T-helper 22 cell (primary cell): ENCODE measurements around the gene CD82.
A peak's percentile ranks its signal among the peaks of the same experiment; 100 is the strongest.

Experiments used
- DNase-seq: peaks from one replicate; pipeline ENCODE4 v3.0.0-alpha.2; 2020; ENCODE audit warnings: low read depth

The CD82 gene

GRCh38 chr11:44577231-44577830, 11.9 kb downstream of the CD82 start:
- no peak for DNase-seq

GRCh38 chr11:44578279-44578678, 12.8 kb downstream of the CD82 start:
- no peak for DNase-seq

- no peak for DNase-seq
Observed at GRCh38 chr11:44579302-44579761, 13.9 kb downstream of the CD82 start.

DNA sequence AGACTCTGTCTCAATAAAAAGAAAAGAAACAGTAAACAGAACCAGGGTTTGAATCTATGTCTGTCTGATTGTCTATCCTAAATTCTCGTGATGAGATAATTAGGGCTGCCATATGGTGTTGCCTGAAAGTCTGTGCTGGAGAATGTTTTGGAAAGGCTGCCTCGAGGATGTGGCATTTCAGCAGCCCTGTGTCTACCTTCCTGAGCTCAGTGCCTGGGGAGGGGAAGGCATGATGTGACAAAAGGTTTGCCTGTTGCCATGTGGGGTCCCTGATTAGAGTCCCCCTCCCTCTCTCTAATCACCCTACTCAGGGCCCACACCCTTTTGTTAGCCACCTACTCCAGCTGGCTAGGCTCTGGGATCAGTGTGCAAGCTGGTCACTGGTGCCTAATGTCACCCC, 15.2 kb downstream of the CD82 start:
- no peak for DNase-seq

DNA sequence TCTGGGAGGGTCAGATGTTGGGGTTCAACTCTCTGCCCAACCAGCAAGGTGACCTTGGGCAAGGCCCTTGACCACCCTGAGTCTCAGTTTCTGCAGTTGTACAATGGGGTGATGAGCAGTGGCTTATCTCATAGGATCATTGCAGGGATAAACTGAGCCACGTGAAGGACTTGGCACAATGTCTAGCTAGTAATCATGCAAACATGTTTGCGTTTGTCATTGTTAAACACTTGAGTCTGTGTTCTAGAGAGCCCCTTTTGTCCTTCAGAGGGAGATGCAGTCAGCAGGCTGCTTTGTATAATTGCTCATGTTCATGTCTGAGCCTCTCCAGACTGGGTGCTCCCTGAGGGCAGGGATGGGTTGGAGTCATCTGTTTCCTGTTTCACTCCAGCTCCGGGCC, 15.8 kb downstream of the CD82 start:
- no peak for DNase-seq

GRCh38 chr11:44582641-44583352, 17.3 kb downstream of the CD82 start:
- no peak for DNase-seq

- no peak for DNase-seq
Observed at GRCh38 chr11:44583353-44583669, 17.8 kb downstream of the CD82 start.

- DNase-seq, result no peak
Observed at GRCh38 chr11:44585421-44585820, 20.0 kb downstream of the CD82 start.

DNA sequence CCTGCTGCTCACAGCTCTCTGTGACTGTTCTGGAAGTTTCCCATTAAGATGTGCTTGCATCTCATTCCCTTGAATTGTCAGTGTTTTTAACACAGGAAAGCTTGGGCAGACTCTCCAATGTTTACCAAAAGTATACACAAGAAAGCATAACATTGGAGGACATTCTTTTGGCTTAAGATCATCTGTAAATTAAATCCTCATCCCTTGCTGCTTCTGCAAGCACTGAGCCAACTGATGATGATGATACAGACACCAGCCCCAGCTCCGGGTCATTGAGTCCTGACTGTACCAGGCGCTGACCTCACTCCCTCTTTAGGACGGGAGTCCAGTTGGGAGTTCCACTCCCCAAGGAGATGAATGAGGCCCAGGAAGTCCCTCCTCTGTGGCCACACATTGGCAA, 23.8 kb downstream of the CD82 start:
- no peak for DNase-seq

- no peak for DNase-seq
Observed at GRCh38 chr11:44590769-44591168, 25.3 kb downstream of the CD82 start.

DNA sequence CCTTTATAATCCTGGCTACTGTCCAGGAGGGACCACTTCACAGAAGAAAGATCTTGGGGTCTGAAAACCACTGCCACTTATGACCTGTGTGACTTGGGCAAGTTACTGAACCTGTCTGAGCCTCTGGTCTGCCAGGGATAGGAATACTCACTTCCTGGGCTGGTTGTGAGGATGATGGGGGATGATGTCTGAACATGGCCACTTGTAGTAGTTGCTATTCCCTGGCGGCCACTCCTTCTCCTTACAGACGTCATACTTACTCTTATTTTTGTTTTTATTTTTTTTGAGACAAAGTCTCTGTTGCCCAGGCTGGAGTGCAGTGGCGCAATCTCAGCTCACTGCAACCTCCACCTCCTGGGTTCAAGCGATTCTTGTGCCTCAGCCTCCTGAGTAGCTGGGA, 26.1 kb downstream of the CD82 start:
- no peak for DNase-seq

- no peak for DNase-seq
Observed at GRCh38 chr11:44592125-44592940, 26.9 kb downstream of the CD82 start.

DNA sequence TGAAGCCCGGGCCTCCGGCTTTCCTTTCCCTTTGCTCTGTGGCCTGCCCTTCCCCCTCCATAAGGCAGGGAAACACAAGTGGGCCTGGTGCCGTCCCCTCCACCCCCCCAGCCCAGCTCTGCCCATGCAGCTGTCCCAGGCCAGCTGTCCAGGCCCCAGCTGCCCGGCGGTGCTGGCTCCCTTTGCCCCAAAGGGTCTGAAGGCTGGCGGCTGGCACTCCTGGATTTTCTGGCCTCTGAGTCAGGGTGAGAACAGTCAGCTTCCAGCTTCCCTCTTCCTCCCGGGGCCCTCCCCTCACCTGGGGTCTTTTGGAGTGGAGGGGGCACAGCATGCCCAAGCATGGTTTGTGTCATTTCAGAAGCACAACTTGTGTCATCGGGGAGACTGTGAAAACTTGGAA, 27.8 kb downstream of the CD82 start:
- no peak for DNase-seq

GRCh38 chr11:44595006-44595405, 29.5 kb downstream of the CD82 start:
- no peak for DNase-seq

- no peak for DNase-seq
Observed at GRCh38 chr11:44595964-44596381, 30.5 kb downstream of the CD82 start.

DNA sequence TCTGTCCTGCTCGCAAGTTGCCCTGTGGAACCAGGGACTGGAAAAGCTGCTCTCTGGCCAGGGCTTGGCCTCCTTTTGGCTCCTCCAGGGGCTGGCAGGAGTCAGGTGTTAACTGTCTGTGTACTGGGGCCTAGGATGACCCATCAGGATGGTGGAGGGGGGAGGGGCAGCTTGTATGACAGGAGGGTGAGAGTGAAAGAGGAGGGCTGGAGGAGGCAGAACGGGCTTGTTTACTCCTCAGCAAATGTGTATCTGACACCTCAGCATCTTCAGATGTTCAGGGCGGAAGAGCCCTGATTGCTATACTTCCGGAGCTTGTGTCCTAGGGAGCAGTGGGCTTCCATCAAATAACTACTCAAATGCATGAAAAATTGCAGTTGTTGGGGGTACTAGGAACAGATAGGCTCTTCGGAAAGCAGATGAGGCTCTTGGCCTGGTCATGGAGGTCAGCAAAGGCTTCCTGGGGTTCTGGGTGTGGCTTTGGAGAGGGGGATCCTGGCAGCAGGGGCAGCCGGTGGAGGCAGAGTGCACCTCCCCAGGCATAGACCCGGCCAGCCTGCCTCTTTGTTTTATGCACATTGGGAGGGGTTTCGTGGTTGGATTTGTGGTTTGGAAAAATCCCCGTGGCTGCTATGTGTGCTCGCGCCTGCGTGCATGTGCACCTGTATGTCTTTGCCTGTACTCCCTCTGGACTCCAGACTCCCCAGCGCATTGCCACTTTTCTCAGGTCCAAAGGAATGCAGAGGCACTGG, 31.2 kb downstream of the CD82 start:
- DNase-seq, result peak; percentile 73

GRCh38 chr11:44597358-44598012, 32.0 kb downstream of the CD82 start:
- no peak for DNase-seq

DNA sequence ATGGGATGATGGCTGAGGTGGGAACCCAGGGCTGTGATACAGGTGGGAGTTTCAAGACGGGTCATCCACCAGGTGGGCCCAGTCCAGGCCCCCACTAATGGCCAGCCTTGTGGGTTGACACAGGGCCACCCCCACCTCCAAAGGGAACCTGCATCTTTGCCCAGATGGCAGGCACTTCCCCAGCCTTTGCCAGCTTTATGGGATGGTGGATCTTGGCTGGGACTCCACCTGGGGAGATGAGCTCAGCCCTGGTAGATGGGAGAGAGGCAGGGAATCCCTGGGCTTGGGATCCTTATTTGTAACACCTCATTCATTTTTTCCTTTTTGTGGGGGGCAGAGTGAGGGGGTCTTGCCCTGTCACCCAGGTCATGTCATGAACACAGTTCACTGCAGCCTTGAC, 33.4 kb downstream of the CD82 start:
- DNase-seq, result no peak

DNA sequence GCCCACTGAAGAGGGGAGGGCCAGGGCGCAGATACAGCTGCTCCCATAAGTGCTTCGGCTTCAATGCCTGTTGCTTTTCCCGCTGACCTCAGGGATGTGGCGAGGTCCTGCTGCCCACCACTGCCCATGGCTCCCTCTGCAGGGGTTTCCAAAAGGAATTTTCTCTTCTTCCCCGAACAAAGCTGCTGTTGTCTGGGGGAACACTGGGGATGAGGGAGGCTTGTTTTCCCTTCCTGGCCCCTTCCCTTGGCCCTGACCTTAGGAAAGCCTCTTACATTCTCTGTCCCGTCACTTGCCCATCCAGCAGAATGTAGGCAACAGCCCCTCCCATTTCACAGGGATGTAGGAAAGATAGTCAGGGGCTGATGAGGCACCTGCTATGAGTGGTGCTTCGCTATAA, 34.8 kb downstream of the CD82 start:
- DNase-seq, result no peak

DNA sequence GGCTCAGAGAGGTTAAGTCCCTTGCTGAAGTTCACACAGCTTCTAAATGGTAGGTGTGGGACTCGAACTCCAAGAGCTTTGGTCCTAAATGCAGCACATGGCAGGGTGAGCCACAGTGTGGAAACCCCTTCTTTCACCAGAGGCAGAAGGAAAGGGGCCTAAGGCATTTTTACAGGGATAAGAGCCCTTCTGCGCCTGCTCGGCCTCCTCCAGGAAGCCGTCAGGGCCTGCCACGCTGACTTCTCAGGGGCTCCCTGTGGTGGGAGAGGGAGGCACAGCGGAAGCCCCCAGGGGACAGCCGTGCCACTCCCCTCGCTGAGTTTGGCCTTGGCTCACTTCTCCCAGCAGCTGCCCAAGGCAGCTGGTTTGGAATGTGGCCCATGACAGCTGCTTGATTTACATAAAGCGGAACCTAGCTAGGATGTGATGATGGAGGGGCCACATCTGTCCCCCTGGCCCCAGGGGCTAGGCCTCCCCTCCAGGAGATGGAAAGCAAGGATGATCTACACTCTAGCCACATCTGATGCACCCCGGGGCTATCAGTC, 35.4 kb downstream of the CD82 start:
- no peak for DNase-seq

DNA sequence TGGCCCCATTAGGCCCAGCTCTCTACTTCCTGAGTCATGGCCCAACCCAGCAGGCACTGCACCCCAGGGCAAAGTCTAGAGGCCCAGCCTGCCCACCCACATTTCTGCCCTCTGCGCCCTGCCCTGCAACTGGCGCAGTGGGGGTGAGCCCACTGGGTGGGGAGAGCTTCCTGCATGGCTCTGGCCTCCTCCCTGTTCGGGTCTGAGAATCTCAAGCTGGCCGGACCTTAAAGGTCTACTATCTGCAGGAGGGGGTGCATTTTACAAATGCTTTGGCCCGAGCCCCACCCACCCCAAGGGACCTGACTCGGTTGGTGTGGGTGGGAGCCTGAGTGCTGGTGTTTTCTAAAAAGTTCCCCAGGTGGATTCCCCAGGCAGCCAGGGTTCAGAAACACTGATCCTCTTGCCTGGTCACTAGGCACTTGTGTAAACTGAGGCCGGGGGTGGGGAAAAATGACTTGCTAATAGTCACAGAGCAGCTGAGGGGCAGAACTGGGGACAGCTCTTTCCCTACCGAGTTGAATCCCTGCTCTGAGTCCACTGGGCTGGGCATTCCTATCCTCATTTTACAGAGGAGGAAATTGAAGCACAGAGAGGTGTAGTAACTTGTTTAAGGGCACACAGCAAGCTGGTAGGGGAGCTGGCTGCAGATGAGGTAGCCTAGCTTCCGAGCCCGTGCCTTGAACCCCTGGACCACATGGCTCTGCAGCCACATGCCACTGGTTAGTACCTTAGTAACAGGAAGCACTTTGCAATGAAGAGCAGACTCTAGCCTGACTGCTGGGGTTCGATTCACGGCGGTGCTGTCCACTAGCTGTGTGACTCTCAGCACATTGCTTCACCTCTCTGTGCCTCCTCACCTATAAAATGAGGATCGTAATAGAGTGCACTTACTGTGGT, 36.3 kb downstream of the CD82 start:
- no peak for DNase-seq
